Tibial artery (tissue), 4 donors: ENCODE measurements around the gene DLGAP1.

Experiments
- DNase-seq, 2 donors: peaks; one replicate each; pipeline ENCODE4 v3.0.0-alpha.2; 2019
- H3K27ac ChIP-seq, 2 donors: fragments of 200-600 bp; sonication (generic) in 1 of 2; 1 replicate in 1 of 2; 2 replicates in 1 of 2; pipeline ENCODE4 v1.5.1; 2018 to 2019; ENCODE audit warnings: mild to moderate bottlenecking in 1 of 2
- H3K27me3 ChIP-seq, 2 donors: fragments of 200-600 bp; sonication (generic) in 1 of 2; one replicate each; pipeline versions ENCODE4 v1.5.1 to v1.6.0; 2016 to 2019
- H3K36me3 ChIP-seq, 3 donors: fragments of 200-600 bp; sonication (generic) in 2 of 3; one replicate each; pipeline ENCODE4 v1.5.1; 2016 to 2019; ENCODE audit warnings: mild to moderate bottlenecking in 2 of 3
- H3K4me1 ChIP-seq, 4 donors: fragments of 200-600 bp; sonication (generic) in 2 of 4; 1 replicate in 3 of 4; 2 replicates in 1 of 4; pipeline ENCODE4 v1.5.1; 2016 to 2019
- H3K4me3 ChIP-seq, 2 donors: fragments of 200-600 bp; sonication (generic) in 1 of 2; 1 replicate in 1 of 2; 2 replicates in 1 of 2; pipeline ENCODE4 v1.5.1; 2018 to 2019; ENCODE audit warnings: mild to moderate bottlenecking in 2 of 2
- H3K9me3 ChIP-seq, 3 donors: fragments of 200-600 bp; sonication (generic) in 1 of 3; one replicate each; pipeline ENCODE4 v1.5.1; 2016 to 2019
- intact Hi-C: fragments of 100-400 bp; cut with DNase I; formaldehyde crosslinking; loops from one replicate; pipeline ENCODE4 v1.15.0; 2023; ENCODE audit warnings: low total_unique reads
- TF ChIP-seq, protein P1 (sequence below), 2 experiments: fragments of 200-600 bp in 1 of 2; fragments of 450-650 bp in 1 of 2; IDR thresholded peaks; one replicate each; pipeline ENCODE4 v1.5.1; 2017 to 2019; ENCODE audit warnings: antibody characterized with exemption in 2 of 2, mild to moderate bottlenecking in 1 of 2, moderate library complexity in 1 of 2

Gene DLGAP1

DNA sequence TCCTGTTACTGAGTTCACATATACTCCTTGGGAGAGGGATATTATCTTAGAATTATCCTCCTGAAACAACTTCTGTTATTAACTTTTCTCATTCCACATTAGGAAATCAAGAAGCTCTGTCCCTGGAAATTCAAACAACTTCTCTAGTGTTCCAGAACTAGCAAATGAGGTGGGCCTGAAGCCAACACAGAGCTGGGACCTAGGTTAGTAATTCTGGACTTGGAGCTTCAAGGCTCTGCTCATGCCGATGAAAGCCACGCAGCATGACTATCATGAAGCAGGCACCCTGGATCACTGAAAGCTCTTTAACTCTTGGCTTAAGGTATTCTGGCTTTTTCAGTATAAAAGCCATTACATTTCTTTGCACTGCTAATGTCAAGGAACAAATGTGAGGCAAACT, 762.4 kb downstream of the DLGAP1 start:
- no peak overlapping the region for H3K4me3 ChIP-seq
- no peaks in the 10 kb centered on the region for H3K27me3 ChIP-seq
- no peak overlapping the region for H3K27ac ChIP-seq
- no peaks in the 10 kb centered on the region for H3K36me3 ChIP-seq
- DNase-seq, result no peak
- no peaks in the 10 kb centered on the region for H3K9me3 ChIP-seq
- TF ChIP-seq, protein P1, sequence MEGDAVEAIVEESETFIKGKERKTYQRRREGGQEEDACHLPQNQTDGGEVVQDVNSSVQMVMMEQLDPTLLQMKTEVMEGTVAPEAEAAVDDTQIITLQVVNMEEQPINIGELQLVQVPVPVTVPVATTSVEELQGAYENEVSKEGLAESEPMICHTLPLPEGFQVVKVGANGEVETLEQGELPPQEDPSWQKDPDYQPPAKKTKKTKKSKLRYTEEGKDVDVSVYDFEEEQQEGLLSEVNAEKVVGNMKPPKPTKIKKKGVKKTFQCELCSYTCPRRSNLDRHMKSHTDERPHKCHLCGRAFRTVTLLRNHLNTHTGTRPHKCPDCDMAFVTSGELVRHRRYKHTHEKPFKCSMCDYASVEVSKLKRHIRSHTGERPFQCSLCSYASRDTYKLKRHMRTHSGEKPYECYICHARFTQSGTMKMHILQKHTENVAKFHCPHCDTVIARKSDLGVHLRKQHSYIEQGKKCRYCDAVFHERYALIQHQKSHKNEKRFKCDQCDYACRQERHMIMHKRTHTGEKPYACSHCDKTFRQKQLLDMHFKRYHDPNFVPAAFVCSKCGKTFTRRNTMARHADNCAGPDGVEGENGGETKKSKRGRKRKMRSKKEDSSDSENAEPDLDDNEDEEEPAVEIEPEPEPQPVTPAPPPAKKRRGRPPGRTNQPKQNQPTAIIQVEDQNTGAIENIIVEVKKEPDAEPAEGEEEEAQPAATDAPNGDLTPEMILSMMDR (IDR thresholded peaks at IDR 0.05), result no peak
- H3K4me1 ChIP-seq, result no peaks in the 10 kb centered on the region
- intact Hi-C loops, result no loop called here

DNA sequence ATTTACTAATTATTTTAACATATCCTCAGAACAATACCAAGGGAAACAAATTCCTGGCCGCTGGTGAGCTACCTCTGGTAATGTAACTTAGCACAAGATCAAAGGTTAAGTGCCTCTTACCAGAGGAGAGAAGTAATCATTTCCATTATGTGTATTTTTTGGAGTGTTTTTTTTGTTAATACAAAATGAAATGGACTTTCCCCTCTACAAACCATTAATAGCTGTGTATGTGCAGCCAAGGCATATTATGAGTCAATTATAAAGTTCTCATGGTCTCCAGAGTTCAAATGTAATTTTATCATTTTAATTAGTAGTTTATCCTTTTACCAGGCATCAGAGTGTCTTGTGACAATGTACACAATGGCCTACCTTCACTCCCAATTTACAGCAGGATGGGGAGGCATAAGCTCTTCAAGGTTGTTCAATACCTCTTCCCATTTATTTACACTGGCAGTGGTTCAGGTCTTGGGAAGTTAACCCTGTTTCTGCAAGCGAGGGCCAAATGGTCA, 762.9 kb downstream of the DLGAP1 start:
- DNase-seq, result no peak
- Histone ChIP-seq H3K4me1 (no peaks in the 10 kb centered on the region), H3K36me3 (no peaks in the 10 kb centered on the region), H3K9me3 (no peaks in the 10 kb centered on the region), H3K27ac (no peak overlapping the region), H3K4me3 (no peak overlapping the region), H3K27me3 (no peaks in the 10 kb centered on the region)
- intact Hi-C loops, result no loop called here
- TF ChIP-seq, protein P1 (IDR thresholded peaks at IDR 0.05), result no peak

DNA sequence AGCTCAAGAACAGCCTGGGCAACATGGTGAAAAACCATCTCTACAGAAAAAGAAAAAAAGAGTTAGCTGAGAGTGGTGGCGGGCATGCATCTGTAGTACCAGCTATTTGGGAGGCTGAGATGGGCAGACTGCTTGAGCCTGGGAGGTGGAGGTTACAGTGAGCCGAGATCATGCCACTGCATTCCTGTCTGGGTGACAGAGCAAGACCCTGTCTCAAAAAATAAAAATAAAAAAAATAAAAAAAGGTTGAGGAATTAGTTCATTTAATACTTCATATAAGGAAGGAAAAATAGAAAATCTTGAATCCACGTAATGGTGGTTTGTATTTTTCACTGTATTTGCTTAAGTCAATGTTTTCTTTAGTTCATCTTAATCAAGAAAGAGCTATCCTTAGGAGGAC, 763.4 kb downstream of the DLGAP1 start:
- Histone ChIP-seq H3K27me3 (no peaks in the 10 kb centered on the region), H3K9me3 (no peaks in the 10 kb centered on the region)
- TF ChIP-seq, protein P1 (IDR thresholded peaks at IDR 0.05), result no peak

DNA sequence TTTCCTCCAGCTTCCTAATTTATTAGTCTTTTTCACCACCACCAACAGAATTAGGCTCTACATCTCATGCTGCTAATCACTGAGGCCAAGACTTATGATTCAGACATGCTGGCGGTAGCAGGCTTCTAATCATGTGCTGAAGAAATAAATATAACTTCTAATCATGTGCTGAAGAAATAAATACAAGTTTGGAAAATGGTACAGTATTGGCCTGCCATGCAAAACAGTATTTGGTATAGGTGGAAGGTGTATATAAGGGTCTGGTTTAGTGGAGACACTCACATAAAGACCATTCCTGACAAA, 764.4 kb downstream of the DLGAP1 start:
- no peaks in the 10 kb centered on the region for H3K27me3 ChIP-seq
- no peaks in the 10 kb centered on the region for H3K36me3 ChIP-seq
- H3K4me3 ChIP-seq, result no peak overlapping the region

More for the DNA sequence above, 763.4 kb downstream of the DLGAP1 start:
- DNase-seq, result no peak
- Histone ChIP-seq H3K27ac (no peak overlapping the region), H3K36me3 (no peaks in the 10 kb centered on the region), H3K4me1 (no peaks in the 10 kb centered on the region), H3K4me3 (no peak overlapping the region)
- intact Hi-C loops, result no loop called here

DNA sequence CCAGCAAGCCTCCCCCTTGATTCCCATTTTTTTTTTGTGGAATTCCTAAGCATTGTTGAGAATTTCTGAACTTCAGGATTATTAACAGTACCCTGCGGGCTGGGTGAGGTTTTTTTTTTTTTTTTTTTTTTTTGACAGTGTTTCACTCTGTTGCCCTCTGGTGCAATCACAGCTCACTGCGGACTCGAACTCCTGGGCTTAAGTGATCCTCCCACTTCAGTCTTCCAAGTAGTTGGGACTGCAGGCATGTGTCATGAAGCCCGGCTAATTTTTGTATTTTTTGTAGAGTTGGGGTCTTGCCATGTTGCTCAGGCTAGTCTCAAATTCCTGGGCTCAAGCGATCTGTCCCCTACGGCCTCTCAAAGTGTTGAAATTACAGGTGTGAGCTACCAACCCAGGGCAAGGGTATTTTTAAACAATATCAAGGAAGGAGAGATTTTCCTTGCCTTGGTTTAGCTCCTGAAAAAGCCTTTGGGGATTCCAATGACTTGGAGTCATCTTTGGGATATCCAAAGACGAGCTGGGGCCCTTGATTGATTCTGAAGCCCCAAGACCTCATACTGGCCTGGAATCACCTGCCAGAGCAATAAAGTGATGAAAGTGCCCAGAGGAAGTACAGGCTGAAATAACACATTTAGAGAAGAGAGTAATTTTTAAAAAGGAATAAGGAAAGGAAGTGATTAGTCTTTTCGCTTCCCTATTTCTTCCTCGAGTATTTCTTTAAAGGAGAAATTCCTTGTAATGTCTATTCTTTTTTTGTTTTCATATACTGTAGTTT, 764.9 kb downstream of the DLGAP1 start:
- intact Hi-C loops, result no loop called here

More for the DNA sequence above, 764.4 kb downstream of the DLGAP1 start:
- no peak overlapping the region for H3K27ac ChIP-seq
- no peak for DNase-seq
- intact Hi-C loops, result no loop called here
- TF ChIP-seq, protein P1 (IDR thresholded peaks at IDR 0.05), result no peak
- no peaks in the 10 kb centered on the region for H3K4me1 ChIP-seq
- no peaks in the 10 kb centered on the region for H3K9me3 ChIP-seq

More for the DNA sequence above, 764.9 kb downstream of the DLGAP1 start:
- Histone ChIP-seq H3K4me3 (no peak overlapping the region), H3K27me3 (no peaks in the 10 kb centered on the region), H3K4me1 (no peaks in the 10 kb centered on the region), H3K36me3 (no peaks in the 10 kb centered on the region), H3K27ac (no peak overlapping the region), H3K9me3 (no peaks in the 10 kb centered on the region)
- TF ChIP-seq, protein P1 (IDR thresholded peaks at IDR 0.05), result no peak
- no peak for DNase-seq
